ENCODE data around the gene PYGM. TPM values are rescaled to one million over a fixed set of nuclear protein-coding genes. Genes with fewer than 3 reads are reported as not detected.
A peak's percentile ranks its signal among the peaks of the same experiment; 100 is the strongest.

The PYGM gene
- total RNA-seq, 1 experiment from 2014 or later, result 3.6 TPM

DNA sequence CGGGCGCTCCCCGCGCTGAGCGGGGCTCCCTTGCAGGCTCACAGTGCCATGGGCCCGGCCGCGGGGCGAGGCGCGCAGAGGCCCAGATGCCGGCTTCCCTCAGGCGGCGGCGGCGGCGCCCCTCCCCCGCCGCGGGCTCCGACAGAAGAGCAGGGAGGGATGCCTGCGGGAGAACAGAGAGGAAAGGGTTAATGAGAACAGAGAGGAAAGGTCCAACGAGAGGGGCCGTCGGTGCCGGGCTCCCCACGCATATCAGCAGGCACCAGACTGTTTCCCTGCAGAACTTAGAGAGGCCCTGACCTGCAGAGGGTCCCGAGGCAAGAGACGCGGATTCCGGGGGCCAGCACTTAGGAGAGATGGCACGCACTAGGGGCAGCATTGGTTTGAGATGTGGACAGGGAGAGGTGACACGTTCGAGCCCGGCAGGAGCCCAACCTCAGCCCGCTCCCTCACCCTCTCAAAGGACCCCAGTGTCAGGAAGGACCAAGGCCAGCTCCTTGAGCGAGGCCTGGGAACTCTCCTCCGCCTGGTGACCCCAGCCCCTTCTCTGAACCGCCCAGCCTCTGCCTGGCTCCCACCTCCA is 45.9 kb downstream of the PYGM start:
- peaks cover 9% of the 10 kb centered on the region; the same call in 1 of the 2 replicates for H3K27me3 ChIP-seq (ENCODE audit: insufficient read depth, low read length)
- no peak overlapping the region for H3K27ac ChIP-seq (ENCODE audit: insufficient read length, low read depth, low read length)
- WGBS (ENCODE audit: extremely low coverage, insufficient read length, low lambda C conversion rate), result no CpG with 5 or more reads among the region's 39 CpGs
- no peak overlapping the region for H2BK12ac ChIP-seq (ENCODE audit: insufficient read length, low read depth, low read length)
- H2BK15ac ChIP-seq (ENCODE audit: low read depth, low read length), result no peak overlapping the region
- peaks cover 11% of the 10 kb centered on the region; the same call in 1 of the 2 replicates for H3K4me1 ChIP-seq (ENCODE audit: insufficient read depth, low read length)
- H3K56ac ChIP-seq (ENCODE audit: insufficient read length, low read depth, low read length), result no peak overlapping the region
- DNase-seq, result peak; percentile 69
- Mint-ChIP-seq H3K27me3 (ENCODE audit: low read depth) (peaks cover 91% of the 10 kb centered on the region), H3K4me3 (peak overlapping the region; percentile 50 to 79), H3K4me1 (peaks cover 20 to 63% of the 10 kb centered on the region in 2 experiments), H3K36me3 (ENCODE audit: insufficient read depth in 1 of 3, low read depth in 3 of 3) (no peaks in the 10 kb centered on the region), H3K27ac (no peak overlapping the region), H3K9me3 (no peaks in the 10 kb centered on the region; a peak in 2 of 5 replicates)
- peaks cover 6% of the 10 kb centered on the region for H3K23me2 ChIP-seq (ENCODE audit: insufficient read length, low read depth, low read length, poor library complexity, severe bottlenecking)
- H3K79me1 ChIP-seq (ENCODE audit: insufficient read depth, low read depth, low read length, poor library complexity, severe bottlenecking), result no peaks in the 10 kb centered on the region
- H3K4me2 ChIP-seq (ENCODE audit: insufficient read depth, insufficient read length, low read length), result no peak overlapping the region
- no peak overlapping the region for H4K5ac ChIP-seq (ENCODE audit: insufficient read length, low read depth, low read length)
- no peak overlapping the region for H4K91ac ChIP-seq (ENCODE audit: insufficient read length, low read depth, low read length)
- H2BK5ac ChIP-seq (ENCODE audit: insufficient read length, low read length), result no peak overlapping the region
- H3K4ac ChIP-seq (ENCODE audit: low read depth, low read length), result no peak overlapping the region
- no peak overlapping the region for H3K18ac ChIP-seq (ENCODE audit: insufficient read length, low read depth, low read length)
- no peak overlapping the region for H3K9ac ChIP-seq (ENCODE audit: extremely low read depth, insufficient read length, low read length)
- H2BK120ac ChIP-seq (ENCODE audit: low read depth, low read length, poor library complexity, severe bottlenecking), result no peak overlapping the region
- no peak overlapping the region for H2AFZ ChIP-seq (ENCODE audit: low read length)
- H3K9me3 ChIP-seq (ENCODE audit: control insufficient read depth, low read depth, low read length), result no peaks in the 10 kb centered on the region
- H3T11ph ChIP-seq (ENCODE audit: low read length), result no peak overlapping the region
- TF ChIP-seq, protein P1, sequence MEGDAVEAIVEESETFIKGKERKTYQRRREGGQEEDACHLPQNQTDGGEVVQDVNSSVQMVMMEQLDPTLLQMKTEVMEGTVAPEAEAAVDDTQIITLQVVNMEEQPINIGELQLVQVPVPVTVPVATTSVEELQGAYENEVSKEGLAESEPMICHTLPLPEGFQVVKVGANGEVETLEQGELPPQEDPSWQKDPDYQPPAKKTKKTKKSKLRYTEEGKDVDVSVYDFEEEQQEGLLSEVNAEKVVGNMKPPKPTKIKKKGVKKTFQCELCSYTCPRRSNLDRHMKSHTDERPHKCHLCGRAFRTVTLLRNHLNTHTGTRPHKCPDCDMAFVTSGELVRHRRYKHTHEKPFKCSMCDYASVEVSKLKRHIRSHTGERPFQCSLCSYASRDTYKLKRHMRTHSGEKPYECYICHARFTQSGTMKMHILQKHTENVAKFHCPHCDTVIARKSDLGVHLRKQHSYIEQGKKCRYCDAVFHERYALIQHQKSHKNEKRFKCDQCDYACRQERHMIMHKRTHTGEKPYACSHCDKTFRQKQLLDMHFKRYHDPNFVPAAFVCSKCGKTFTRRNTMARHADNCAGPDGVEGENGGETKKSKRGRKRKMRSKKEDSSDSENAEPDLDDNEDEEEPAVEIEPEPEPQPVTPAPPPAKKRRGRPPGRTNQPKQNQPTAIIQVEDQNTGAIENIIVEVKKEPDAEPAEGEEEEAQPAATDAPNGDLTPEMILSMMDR (conservative IDR thresholded peaks at IDR 0.05), result no peak
- H2AK5ac ChIP-seq (ENCODE audit: insufficient read length, low read length), result no peak overlapping the region
- no peak overlapping the region for H3K23ac ChIP-seq (ENCODE audit: insufficient read length, low read depth, low read length)
- no peaks in the 10 kb centered on the region for H4K20me1 ChIP-seq (ENCODE audit: control insufficient read depth, insufficient read depth, insufficient read length)
- H2BK20ac ChIP-seq (ENCODE audit: low read depth, low read length, poor library complexity, severe bottlenecking), result no peak overlapping the region
- H3K79me2 ChIP-seq (ENCODE audit: insufficient read depth, low read length), result no peaks in the 10 kb centered on the region
- no peak overlapping the region for H3K14ac ChIP-seq (ENCODE audit: insufficient read depth, low read length)
- H4K8ac ChIP-seq (replicated peaks; ENCODE audit: insufficient read length, low read depth, low read length), result no peak overlapping the region

Measured in H9 (cell line).